Cardiac fibroblast (primary cell): ENCODE results near the gene ROBO3.

Experiments used
- DNase-seq, 2 donors: peaks; one replicate each; pipeline versions ENCODE4 v3.0.0 to v3.0.0-alpha.2; 2010; ENCODE audit warnings: low read depth in 2 of 2
- H3K4me3 ChIP-seq, 2 donors: replicated peaks in 1 of 2; 1 replicate in 1 of 2; 2 replicates in 1 of 2; pipeline ENCODE4 v1.5.1; 2011; ENCODE audit warnings: low read depth in 2 of 2, low read length in 2 of 2, mild to moderate bottlenecking in 2 of 2, moderate library complexity in 1 of 2
- CTCF ChIP-seq: IDR thresholded peaks from one replicate; pipeline ENCODE4 v1.5.1; 2011; ENCODE audit warnings: low read depth, mild to moderate bottlenecking, low read length, inconsistent platforms

Gene ROBO3

GRCh38 chr11:124898711-124899110, 33.5 kb downstream of the ROBO3 start:
- no peak overlapping the region for H3K4me3 ChIP-seq
- peak; percentile 81 to 96 for DNase-seq
- TF ChIP-seq CTCF = no peak

- no peak overlapping the region for H3K4me3 ChIP-seq
- DNase-seq = peak in 1 of 2 donors; percentile 37
- no peak for TF ChIP-seq CTCF
Observed at GRCh38 chr11:124899383-124900145, 34.3 kb downstream of the ROBO3 start.

DNA sequence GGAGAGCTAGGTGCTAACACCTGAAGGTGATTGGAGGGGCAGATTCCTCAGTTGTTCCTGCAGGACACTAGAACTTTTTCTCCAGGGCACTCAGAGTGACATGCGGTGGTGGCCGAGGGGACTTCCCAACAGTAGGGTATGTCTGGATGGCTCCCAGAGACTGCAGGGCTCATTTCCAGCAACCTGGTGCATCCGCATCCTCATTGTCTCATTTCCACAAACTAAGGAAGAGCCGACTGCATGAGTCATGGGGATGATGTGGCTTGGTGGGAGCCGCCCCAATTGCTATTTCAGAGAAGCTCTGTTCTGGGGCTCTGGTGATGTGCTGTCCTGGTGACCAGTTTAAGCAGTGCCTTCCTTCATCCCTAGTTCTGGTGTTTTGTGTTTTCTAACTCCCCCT, 35.2 kb downstream of the ROBO3 start:
- no peak for TF ChIP-seq CTCF
- H3K4me3 ChIP-seq = peak overlapping the region in 1 of 2 donors; percentile 30
- DNase-seq = peak; percentile 81 to 96

DNA sequence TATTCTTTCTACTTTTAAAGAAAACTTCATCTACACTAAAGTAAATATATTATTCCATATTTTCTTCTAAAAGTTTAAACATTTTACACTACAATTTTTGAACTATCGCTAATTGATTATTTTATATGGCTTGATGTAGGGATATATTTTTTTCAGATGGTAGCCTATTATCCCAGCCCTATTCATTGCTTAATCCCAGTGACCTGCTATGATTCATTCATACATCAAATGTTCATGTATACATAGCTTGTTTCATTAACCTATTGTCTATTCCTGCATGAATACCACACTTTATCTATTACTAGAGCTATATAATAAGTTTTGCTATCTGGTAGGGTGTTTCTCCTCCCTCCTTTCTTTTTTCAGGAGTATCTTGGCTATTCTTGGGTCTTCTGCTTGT, 37.4 kb downstream of the ROBO3 start:
- no peak overlapping the region for H3K4me3 ChIP-seq
- DNase-seq = peak in 1 of 2 donors; percentile 44
- no peak for TF ChIP-seq CTCF

- DNase-seq = peak in 1 of 2 donors; percentile 79
Observed at GRCh38 chr11:124915541-124916369, 50.5 kb downstream of the ROBO3 start.

DNA sequence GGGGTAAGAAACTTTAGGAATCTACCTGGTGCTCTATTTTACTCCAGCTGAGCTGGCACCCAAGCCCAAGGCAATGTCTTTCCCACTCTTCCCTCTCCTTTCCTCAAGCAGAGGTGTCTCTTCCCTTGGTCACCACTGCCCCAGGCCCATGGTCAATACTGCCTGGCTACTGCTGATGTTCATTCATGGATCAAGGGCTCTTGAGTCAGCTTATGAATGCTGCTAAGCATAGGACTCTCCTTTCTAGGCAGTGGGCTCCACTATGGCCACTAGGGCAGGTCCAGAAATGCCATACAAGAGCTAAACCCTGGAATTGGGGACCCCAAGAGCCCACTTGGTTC, 51.1 kb downstream of the ROBO3 start:
- H3K4me3 ChIP-seq = no peak overlapping the region
- DNase-seq = no peak
- TF ChIP-seq CTCF = no peak

More at GRCh38 chr11:124915541-124916369, 50.5 kb downstream of the ROBO3 start:
- no peak overlapping the region for H3K4me3 ChIP-seq
- no peak for TF ChIP-seq CTCF
